ENCODE measurements around the gene NBEAL2. TPM values are rescaled to one million over a fixed set of nuclear protein-coding genes. Genes with fewer than 3 reads are reported as not detected.
A peak's percentile ranks its signal among the peaks of the same experiment; 100 is the strongest.

NBEAL2 gene
- total and polyA plus RNA-seq, 10 of the 15 experiments (the other 5 are each of a cell fraction or from before 2014, with no cell fraction given) = 0.07 to 127 (median 29.4) TPM

GRCh38 chr3:46990573-46991374, 11.3 kb downstream of the NBEAL2 start:
- ChIA-PET POLR2A (interaction anchor here (0.6 to 1.1 kb wide), 3 partner anchors 11 to 1912 kb away, joined by 4 to 5 read pairs (median 4); partner anchors contain the start of gene NBEAL2), RAD21 (ENCODE audit: unreplicated experiment) (interaction anchor here (0.8 to 1.4 kb wide), 2 partner anchors 12 to 63 kb away, joined by 3 read pairs; no protein-coding TSS in a partner anchor), SMC1A (ENCODE audit: uncharacterized antibody, unreplicated experiment) (interaction anchor here (0.8 to 1.5 kb wide), 5 partner anchors 9 to 333 kb away, joined by 3 to 5 read pairs (median 3); no protein-coding TSS in a partner anchor), CTCF (interaction anchor here (0.9 to 1.5 kb wide), 6 partner anchors 9 to 81 kb away, joined by 3 to 5 read pairs (median 4); no protein-coding TSS in a partner anchor)
- H3K4me2 ChIP-seq (ENCODE audit: control insufficient read depth, insufficient read depth) = peak overlapping the region; percentile 67
- peak overlapping the region; percentile 44; the same call in 1 of the 2 replicates for H3K9ac ChIP-seq (ENCODE audit: control insufficient read depth, insufficient read depth, low read length)
- no peak for FAIRE-seq
- peak overlapping the region; percentile 89 for H3K27ac ChIP-seq (ENCODE audit: control insufficient read depth, insufficient read depth)
- H3K4me1 ChIP-seq (ENCODE audit: control insufficient read depth, insufficient read depth, low read length) = peaks cover 59% of the 10 kb centered on the region
- H3K4me3 ChIP-seq = no peak overlapping the region
- no peaks in the 10 kb centered on the region for H3K27me3 ChIP-seq (replicated peaks in 1 of 2; ENCODE audit: control insufficient read depth in 2 of 2, insufficient read depth in 2 of 2, low read length in 1 of 2)
- 37% methylated on average over 11 of the region's 11 CpGs for WGBS (ENCODE audit: insufficient coverage, insufficient replicate concordance, low lambda C conversion rate, missing lambda C conversion rate)
- ATAC-seq = peak; percentile 77
- peaks cover 38% of the 10 kb centered on the region for H3K79me2 ChIP-seq (ENCODE audit: control insufficient read depth, insufficient read depth, low read length)
- peaks cover 17 to 24% of the 10 kb centered on the region in 2 experiments; a peak in 3 of 4 replicates for H3K36me3 ChIP-seq (ENCODE audit: control insufficient read depth in 2 of 2, insufficient read depth in 2 of 2, low read length in 1 of 2)
- no peak overlapping the region for H2AFZ ChIP-seq (ENCODE audit: control insufficient read depth, low read depth, low read length)
- peak; percentile 85 for DNase-seq (ENCODE audit: low read depth, low spot score)
- BruUV-seq (replicated peaks) = TSS peak; percentile 21
- in situ Hi-C loops (cut with MboI) (no loop called here), intact Hi-C loops (cut with micrococcal nuclease; ENCODE audit: unreplicated experiment) (loop anchor here (1.0 kb wide), 1 partner anchor 11 kb away; the partner anchor contains the start of gene NBEAL2)
- H4K20me1 ChIP-seq (ENCODE audit: control insufficient read depth, insufficient read depth) = no peaks in the 10 kb centered on the region
- H3K9me3 ChIP-seq (replicated peaks; ENCODE audit: control insufficient read depth, insufficient read depth, low read length) = no peaks in the 10 kb centered on the region
- TF ChIP-seq SIN3A (IDR thresholded peaks at IDR 0.05; ENCODE audit: low read depth, low read length) (no peak), CHD2 (IDR thresholded peaks at IDR 0.05; ENCODE audit: borderline replicate concordance, low read depth, low read length) (peak; percentile 26; the same call in 1 of the 2 replicates), MXI1 (IDR thresholded peaks at IDR 0.05; ENCODE audit: low read depth, low read length) (peak; percentile 24; the same call in 1 of the 2 replicates), SP1 (IDR thresholded peaks at IDR 0.05; ENCODE audit: low read depth, low read length) (no peak), EZH2 (IDR thresholded peaks at IDR 0.05; ENCODE audit: borderline replicate concordance, control insufficient read depth, low read depth, low read length) (no peak), RAD51 (IDR thresholded peaks at IDR 0.05) (peak; percentile 69), NFIC (IDR thresholded peaks at IDR 0.05; ENCODE audit: low read depth, low read length) (peak; percentile 56; the same call in 1 of the 2 replicates), BHLHE40 (IDR thresholded peaks at IDR 0.05; ENCODE audit: borderline replicate concordance in 1 of 2, low read depth in 2 of 2, low read length in 1 of 2) (peak; percentile 64 to 73; a peak in 3 of 4 replicates), ZNF687 (IDR thresholded peaks at IDR 0.05) (peak; percentile 84; the same call in 1 of the 2 replicates), NR2F1 (conservative IDR thresholded peaks at IDR 0.05) (peak; percentile 85), HCFC1 (IDR thresholded peaks at IDR 0.05; ENCODE audit: low read length) (no peak), BCLAF1 (IDR thresholded peaks at IDR 0.05) (no peak), FOS (IDR thresholded peaks at IDR 0.05; ENCODE audit: borderline replicate concordance, extremely low read depth, insufficient read length) (no peak), TCF12 (IDR thresholded peaks at IDR 0.05; ENCODE audit: low read depth, low read length) (peak; percentile 56; the same call in 1 of the 2 replicates), WRNIP1 (IDR thresholded peaks at IDR 0.05; ENCODE audit: borderline replicate concordance, low read depth, low read length) (no peak), MYB (IDR thresholded peaks at IDR 0.05; ENCODE audit: borderline replicate concordance, low read depth, low read length) (peak; percentile 48; the same call in 1 of the 2 replicates)

All from GM12878 (cell line).